HCT116 (cell line): ENCODE data around the gene MED31.

ENCODE experiments used
- ELF1 ChIP-seq: IDR thresholded peaks from 2 replicates; pipeline ENCODE4 v1.6.1; 2012; ENCODE audit warnings: low read depth, borderline replicate concordance
- POLR2A ChIP-seq: IDR thresholded peaks from 2 replicates; pipeline ENCODE4 v1.7.0; 2011; ENCODE audit warnings: borderline replicate concordance; ENCODE audit not compliant: insufficient read depth, insufficient read length; ENCODE audit errors: extremely low read depth
- POLR2AphosphoS5 ChIP-seq: IDR thresholded peaks from 2 replicates; pipeline ENCODE4 v1.6.1; 2011; ENCODE audit warnings: mild to moderate bottlenecking, low read depth, low read length, moderate library complexity
- TF ChIP-seq, protein P1 (sequence below), 3 experiments: fragments of 200-600 bp in 1 of 3; sonication (generic) in 1 of 3; IDR thresholded peaks in 2 of 3; conservative IDR thresholded peaks in 1 of 3; 2 replicates each; pipeline ENCODE4 v1.5.1; 2012 to 2017; ENCODE audit warnings: low read depth in 2 of 3, low read length in 2 of 3, antibody characterized with exemption in 1 of 3, borderline replicate concordance in 1 of 3, control low read depth in 1 of 3, mild to moderate bottlenecking in 1 of 3, mixed read lengths in 1 of 3, mixed run types in 1 of 3, moderate library complexity in 1 of 3; ENCODE audit not compliant: insufficient read depth in 1 of 3

DNA sequence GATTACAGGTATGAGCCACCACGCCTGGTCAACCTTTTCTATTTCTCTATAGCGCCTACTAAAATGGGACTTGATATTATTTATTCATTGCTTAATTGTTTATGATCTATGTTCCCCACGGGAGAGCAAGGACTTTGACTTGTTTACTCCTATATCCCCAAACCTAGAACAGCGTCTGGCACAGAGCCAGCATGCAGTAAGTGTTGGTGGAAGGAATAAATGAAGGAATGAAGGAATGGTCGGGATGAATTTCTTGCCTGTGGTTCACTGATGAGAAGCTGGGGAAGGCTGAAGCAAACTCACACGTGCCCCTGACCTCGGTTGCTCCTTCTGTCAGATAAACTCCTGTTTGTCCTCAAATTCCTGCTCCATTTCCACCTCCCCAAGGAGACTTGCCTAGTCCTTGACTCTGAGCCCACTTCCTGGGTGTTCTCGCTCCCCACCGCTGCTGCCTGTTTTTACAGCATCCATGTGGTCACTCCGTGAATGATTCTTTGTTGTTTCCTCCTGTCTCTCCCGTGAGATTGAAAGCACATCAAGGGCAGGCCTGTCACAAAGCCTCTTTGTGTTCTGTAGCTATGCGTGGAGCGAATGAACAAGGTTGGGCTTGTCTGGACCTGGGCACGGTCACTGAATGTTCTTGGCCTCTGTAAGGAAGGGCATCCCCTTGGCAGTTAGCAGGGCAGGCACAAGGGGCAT is 17.5 kb upstream of the MED31 start:
- TF ChIP-seq, protein P1, sequence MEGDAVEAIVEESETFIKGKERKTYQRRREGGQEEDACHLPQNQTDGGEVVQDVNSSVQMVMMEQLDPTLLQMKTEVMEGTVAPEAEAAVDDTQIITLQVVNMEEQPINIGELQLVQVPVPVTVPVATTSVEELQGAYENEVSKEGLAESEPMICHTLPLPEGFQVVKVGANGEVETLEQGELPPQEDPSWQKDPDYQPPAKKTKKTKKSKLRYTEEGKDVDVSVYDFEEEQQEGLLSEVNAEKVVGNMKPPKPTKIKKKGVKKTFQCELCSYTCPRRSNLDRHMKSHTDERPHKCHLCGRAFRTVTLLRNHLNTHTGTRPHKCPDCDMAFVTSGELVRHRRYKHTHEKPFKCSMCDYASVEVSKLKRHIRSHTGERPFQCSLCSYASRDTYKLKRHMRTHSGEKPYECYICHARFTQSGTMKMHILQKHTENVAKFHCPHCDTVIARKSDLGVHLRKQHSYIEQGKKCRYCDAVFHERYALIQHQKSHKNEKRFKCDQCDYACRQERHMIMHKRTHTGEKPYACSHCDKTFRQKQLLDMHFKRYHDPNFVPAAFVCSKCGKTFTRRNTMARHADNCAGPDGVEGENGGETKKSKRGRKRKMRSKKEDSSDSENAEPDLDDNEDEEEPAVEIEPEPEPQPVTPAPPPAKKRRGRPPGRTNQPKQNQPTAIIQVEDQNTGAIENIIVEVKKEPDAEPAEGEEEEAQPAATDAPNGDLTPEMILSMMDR (IDR thresholded peaks at IDR 0.05 in 2 of 3, conservative IDR thresholded peaks at IDR 0.05 in 1 of 3; ENCODE audit: borderline replicate concordance in 1 of 3, insufficient read depth in 1 of 3, low read depth in 2 of 3, low read length in 2 of 3) = no peak
- TF ChIP-seq ELF1 = no peak
- no peak for TF ChIP-seq POLR2AphosphoS5
- no peak for TF ChIP-seq POLR2A
